IMR-90 (cell line): ENCODE data around the gene AXIN1. TPM values are rescaled to one million over a fixed set of nuclear protein-coding genes. Genes with fewer than 3 reads are reported as not detected.

Experiments used
- ATAC-seq: fragments of 200-7000 bp; cut with Tn5 transposase; 2 replicates; pipeline ENCODE4 v1.9.1; 2020; ENCODE audit warnings: low read depth, mild to moderate bottlenecking, moderate library complexity
- BruUV-seq: library from RNA; stranded (reverse); fragments of 400-500 nt; replicated peaks from 2 replicates; lab custom pipeline; 2021; lab: Mats Ljungman, UMichigan
- CTCF ChIA-PET: fragments of 300-600 bp; formaldehyde crosslinking; extraction: SDS; loops from one replicate; lab custom pipeline; 2021; ENCODE audit warnings: antibody characterized with exemption; lab: Yijun Ruan, JAX
- POLR2A ChIA-PET: fragments of 300-600 bp; sonication (Branson Sonifier 250); formaldehyde crosslinking; loops from one replicate; lab custom pipeline; 2022; ENCODE audit warnings: antibody characterized with exemption; ENCODE audit not compliant: unreplicated experiment; lab: Charles Lee
- DNase-seq: peaks from one replicate; pipeline ENCODE4 v3.0.0; 2013
- H2AFZ ChIP-seq: replicated peaks from 2 replicates; pipeline ENCODE3; 2013; ENCODE audit warnings: low read length, mild to moderate bottlenecking; ENCODE audit not compliant: poor library complexity
- H2AK5ac ChIP-seq: 2 replicates; pipeline ENCODE4 v1.6.1; 2013; ENCODE audit warnings: low read depth, low read length, inconsistent platforms
- H2AK9ac ChIP-seq: replicated peaks from 2 replicates; pipeline ENCODE3; 2013; ENCODE audit warnings: mild to moderate bottlenecking, low read depth, low read length, moderate library complexity; ENCODE audit not compliant: poor library complexity
- H2BK120ac ChIP-seq: 2 replicates; pipeline ENCODE4 v1.6.1; 2013; ENCODE audit warnings: low read depth, low read length, inconsistent platforms
- H2BK15ac ChIP-seq: 3 replicates; pipeline ENCODE4 v1.6.1; 2013; ENCODE audit warnings: low read depth, low read length, inconsistent platforms
- H2BK20ac ChIP-seq: 2 replicates; pipeline ENCODE4 v1.6.1; 2013; ENCODE audit warnings: low read depth, mild to moderate bottlenecking, inconsistent platforms, low read length, moderate library complexity
- H2BK5ac ChIP-seq: 2 replicates; pipeline ENCODE4 v1.6.1; 2013; ENCODE audit warnings: mild to moderate bottlenecking, low read depth, low read length, inconsistent platforms; ENCODE audit not compliant: poor library complexity, severe bottlenecking
- H3K14ac ChIP-seq: replicated peaks from 2 replicates; pipeline ENCODE4 v1.6.1; 2013; ENCODE audit warnings: low read depth, low read length, inconsistent platforms
- H3K18ac ChIP-seq: 2 replicates; pipeline ENCODE4 v1.6.1; 2013; ENCODE audit warnings: low read depth, low read length, control low read depth
- H3K23ac ChIP-seq: 2 replicates; pipeline ENCODE4 v1.6.1; 2013; ENCODE audit warnings: low read depth, low read length, inconsistent platforms
- H3K27ac ChIP-seq: 2 replicates; pipeline ENCODE4 v1.5.1; 2013; ENCODE audit warnings: mild to moderate bottlenecking, control low read depth, low read length; ENCODE audit not compliant: insufficient read depth
- H3K27me3 ChIP-seq: 2 replicates; pipeline ENCODE4 v1.6.1; 2013; ENCODE audit warnings: low read length; ENCODE audit not compliant: control insufficient read depth, insufficient read depth
- H3K36me3 ChIP-seq: 2 replicates; pipeline ENCODE4 v1.6.1; 2013; ENCODE audit warnings: low read length, mixed read lengths; ENCODE audit not compliant: control insufficient read depth, insufficient read depth
- H3K4ac ChIP-seq: 2 replicates; pipeline ENCODE4 v1.6.1; 2013; ENCODE audit warnings: low read depth, low read length, inconsistent platforms
- H3K4me1 ChIP-seq: 2 replicates; pipeline ENCODE4 v1.6.1; 2013; ENCODE audit warnings: low read length, mixed read lengths; ENCODE audit not compliant: control insufficient read depth, insufficient read depth
- H3K4me2 ChIP-seq: 2 replicates; pipeline ENCODE4 v1.6.1; 2013; ENCODE audit warnings: low read depth, mild to moderate bottlenecking, control low read depth, low read length, moderate library complexity
- H3K4me3 ChIP-seq: 2 replicates; pipeline ENCODE4 v1.5.1; 2013; ENCODE audit warnings: low read depth, mild to moderate bottlenecking, control low read depth, low read length, moderate library complexity; ENCODE audit not compliant: insufficient read depth
- H3K56ac ChIP-seq: 2 replicates; pipeline ENCODE4 v1.6.1; 2013; ENCODE audit warnings: low read length, inconsistent platforms; ENCODE audit not compliant: insufficient read depth; ENCODE audit errors: extremely low read depth
- H3K79me1 ChIP-seq, 2 experiments: 2 replicates each; pipeline ENCODE4 v1.6.1; 2013; ENCODE audit warnings: low read length in 2 of 2, inconsistent platforms in 1 of 2, low read depth in 1 of 2
- H3K9ac ChIP-seq: 2 replicates; pipeline ENCODE4 v1.6.1; 2013; ENCODE audit warnings: low read depth, low read length, control low read depth
- H3K9me1 ChIP-seq: 2 replicates; pipeline ENCODE4 v1.6.1; 2013; ENCODE audit warnings: low read length, inconsistent platforms; ENCODE audit not compliant: insufficient read depth
- H3K9me3 ChIP-seq: 2 replicates; pipeline ENCODE4 v1.6.1; 2013; ENCODE audit warnings: low read length; ENCODE audit not compliant: control insufficient read depth, insufficient read depth
- H4K20me1 ChIP-seq: 2 replicates; pipeline ENCODE4 v1.6.1; 2013; ENCODE audit warnings: low read length, inconsistent platforms; ENCODE audit not compliant: insufficient read depth
- H4K5ac ChIP-seq: 2 replicates; pipeline ENCODE4 v1.6.1; 2013; ENCODE audit warnings: mild to moderate bottlenecking, low read depth, low read length, control low read depth
- H4K8ac ChIP-seq, 2 experiments: 2 replicates each; pipeline ENCODE4 v1.6.1; 2013; ENCODE audit warnings: low read depth in 2 of 2, low read length in 2 of 2, control low read depth in 1 of 2, inconsistent platforms in 1 of 2
- H4K91ac ChIP-seq: 2 replicates; pipeline ENCODE4 v1.6.1; 2013; ENCODE audit warnings: low read depth, low read length, inconsistent platforms; ENCODE audit not compliant: insufficient read depth
- BHLHE40 ChIP-seq: fragments of 150-350 bp; IDR thresholded peaks from 2 replicates; pipeline ENCODE4 v1.6.1; 2016; ENCODE audit warnings: mild to moderate bottlenecking, low read depth, low read length
- CEBPB ChIP-seq: IDR thresholded peaks from 2 replicates; pipeline ENCODE4 v1.6.1; 2012; ENCODE audit warnings: low read depth, low read length, improper control_type of control experiment
- CHD1 ChIP-seq: IDR thresholded peaks from 2 replicates; pipeline ENCODE4 v1.6.1; 2012; ENCODE audit warnings: low read depth, low read length, improper control_type of control experiment
- CTCF ChIP-seq: conservative IDR thresholded peaks from 2 replicates; pipeline ENCODE4 v1.5.1; 2012; ENCODE audit warnings: mild to moderate bottlenecking, low read depth, low read length, improper control_type of control experiment
- ELK1 ChIP-seq: fragments of 150-350 bp; IDR thresholded peaks from 2 replicates; pipeline ENCODE4 v1.6.1; 2016; ENCODE audit warnings: low read depth, mild to moderate bottlenecking, low read length, moderate library complexity, borderline replicate concordance
- FOS ChIP-seq: fragments of 150-350 bp; IDR thresholded peaks from 2 replicates; pipeline ENCODE4 v1.6.1; 2016; ENCODE audit warnings: low read depth, low read length
- MAFK ChIP-seq: IDR thresholded peaks from 2 replicates; pipeline ENCODE4 v1.6.1; 2012; ENCODE audit warnings: low read depth, low read length, improper control_type of control experiment
- MAZ ChIP-seq: IDR thresholded peaks from 2 replicates; pipeline ENCODE4 v1.6.1; 2012; ENCODE audit warnings: low read depth, mild to moderate bottlenecking, low read length, improper control_type of control experiment, moderate library complexity, borderline replicate concordance
- MXI1 ChIP-seq: IDR thresholded peaks from 2 replicates; pipeline ENCODE4 v1.6.1; 2012; ENCODE audit warnings: low read depth, mild to moderate bottlenecking, low read length, moderate library complexity, borderline replicate concordance
- NFE2L2 ChIP-seq: fragments of 150-350 bp; IDR thresholded peaks from 2 replicates; pipeline ENCODE4 v1.6.1; 2016; ENCODE audit warnings: low read depth, mild to moderate bottlenecking, low read length
- POLR2A ChIP-seq: IDR thresholded peaks from 2 replicates; pipeline ENCODE4 v1.6.1; 2012; ENCODE audit warnings: mild to moderate bottlenecking, low read depth, low read length
- RAD21 ChIP-seq: IDR thresholded peaks from 2 replicates; pipeline ENCODE4 v1.6.1; 2012; ENCODE audit warnings: low read length, improper control_type of control experiment
- RCOR1 ChIP-seq: IDR thresholded peaks from 2 replicates; pipeline ENCODE4 v1.6.1; 2012; ENCODE audit warnings: mild to moderate bottlenecking, low read length, improper control_type of control experiment; ENCODE audit not compliant: insufficient replicate concordance
- RFX5 ChIP-seq: IDR thresholded peaks from 2 replicates; pipeline ENCODE4 v1.8.0; 2012; ENCODE audit warnings: low read depth, mild to moderate bottlenecking, low read length, moderate library complexity
- SMC3 ChIP-seq: fragments of 150-350 bp; IDR thresholded peaks from 2 replicates; pipeline ENCODE4 v1.6.1; 2016; ENCODE audit warnings: low read depth, mild to moderate bottlenecking, antibody characterized with exemption, low read length, moderate library complexity
- WGBS, 2 experiments: methylation state at CpG; one replicate each; pipeline versions ENCODE4 v1.1.5 to v1.1.7; 2013; ENCODE audit warnings: missing lambda C conversion rate in 2 of 2; ENCODE audit not compliant: insufficient read length in 1 of 2; ENCODE audit errors: extremely low coverage in 2 of 2; 5-methylcytosine and 5-hydroxymethylcytosine counted together
- dilution Hi-C: fragments of 300-500 bp; cut with HindIII; formaldehyde crosslinking; loops from one replicate; pipeline ENCODE4 v1.14.3; 2018; ENCODE audit warnings: low sequenced_read_pairs; ENCODE audit not compliant: unreplicated experiment
- in situ Hi-C: fragments of 300-500 bp; cut with MboI; formaldehyde crosslinking; loops from 3 replicates; pipeline ENCODE4 v1.14.3; 2019; ENCODE audit warnings: low sequenced_read_pairs, inconsistent platforms, mixed read lengths
- intact Hi-C: fragments of 100-400 bp; cut with micrococcal nuclease; formaldehyde crosslinking; loops from 2 replicates; pipeline ENCODE4 v1.10.0; 2022
- polyA plus RNA-seq, 3 experiments: library from polyadenylated mRNA; depleted of rRNA; stranded (reverse); fragments of >200 nt; gene quantifications; 2 replicates each; pipeline ENCODE4 v1.2.3, GENCODE V29; 2012; ENCODE audit warnings: low replicate concordance in 1 of 3
- total RNA-seq: library from RNA; depleted of rRNA; stranded (reverse); fragments of >200 nt; gene quantifications from 2 replicates; pipeline ENCODE4 v1.2.3, GENCODE V29; 2012

AXIN1 gene
- total and polyA plus RNA-seq, 2 of the 4 experiments (the other 2 are of a cell fraction): 10.9 to 14.2 TPM

- Histone ChIP-seq H3K23ac (no peak overlapping the region), H3K4me2 (no peak overlapping the region), H3K27me3 (no peaks in the 10 kb centered on the region), H3K9ac (no peak overlapping the region), H2BK5ac (no peak overlapping the region), H3K56ac (no peak overlapping the region), H4K20me1 (peaks cover 69% of the 10 kb centered on the region), H3K4ac (no peak overlapping the region), H2AK9ac (no peak overlapping the region), H3K27ac (no peak overlapping the region), H4K8ac (no peak overlapping the region), H3K9me1 (peaks cover 23% of the 10 kb centered on the region), H3K4me3 (no peak overlapping the region), H2BK120ac (no peak overlapping the region), H2AK5ac (no peak overlapping the region), H2AFZ (no peak overlapping the region), H4K5ac (no peak overlapping the region), H3K18ac (no peak overlapping the region), H2BK15ac (no peak overlapping the region), H3K9me3 (no peaks in the 10 kb centered on the region), H3K14ac (no peak overlapping the region), H3K4me1 (peaks cover 6% of the 10 kb centered on the region; the same call in 1 of the 2 replicates), H2BK20ac (no peak overlapping the region), H3K36me3 (no peaks in the 10 kb centered on the region; the same call in 1 of the 2 replicates), H3K79me1 (peaks cover 17 to 68% of the 10 kb centered on the region in 2 experiments), H4K91ac (no peak overlapping the region)
- WGBS, 2 experiments: 92% methylated on average over 4 of the region's 10 CpGs; no CpG with 5 or more reads in 1 of the 2 experiments
- BruUV-seq: no TSS peak
- in situ Hi-C loops (no loop called here), dilution Hi-C loops (no loop called here), intact Hi-C loops (no loop called here)
- TF ChIP-seq FOS (no peak), ELK1 (no peak), POLR2A (no peak), CEBPB (no peak), MXI1 (no peak), NFE2L2 (no peak), RAD21 (no peak), MAFK (no peak), RCOR1 (no peak), SMC3 (no peak), BHLHE40 (no peak), MAZ (no peak), CHD1 (no peak), RFX5 (no peak), CTCF (no peak)
- ATAC-seq: no peak
- ChIA-PET CTCF (no interaction called here), POLR2A (no interaction called here)
- no peak for DNase-seq
Measured at GRCh38 chr16:337437-337836, 15.1 kb downstream of the AXIN1 start.
